KMS-11 (cell line): ENCODE data around the gene GIMAP4.

Experiments used
- H2AFZ ChIP-seq: fragments of 200-600 bp; sonication (generic); 2 replicates; pipeline ENCODE4 v1.6.1; 2016; ENCODE audit warnings: antibody characterized with exemption, mixed run types, low read depth
- H3K27ac ChIP-seq: fragments of 200-600 bp; sonication (generic); 2 replicates; pipeline ENCODE4 v1.6.1; 2016; ENCODE audit warnings: mild to moderate bottlenecking, mixed run types
- H3K27me3 ChIP-seq: fragments of 200-600 bp; sonication (generic); 2 replicates; pipeline ENCODE4 v1.6.1; 2017; ENCODE audit warnings: mild to moderate bottlenecking, low read depth, mixed run types, moderate library complexity; ENCODE audit not compliant: insufficient read depth
- H3K36me3 ChIP-seq: fragments of 200-600 bp; sonication (generic); 2 replicates; pipeline ENCODE4 v1.6.1; 2017; ENCODE audit warnings: mild to moderate bottlenecking, mixed run types; ENCODE audit not compliant: insufficient read depth
- H3K4me1 ChIP-seq: fragments of 200-600 bp; sonication (generic); 2 replicates; pipeline ENCODE4 v1.6.1; 2016; ENCODE audit warnings: mild to moderate bottlenecking, low read depth, mixed run types; ENCODE audit not compliant: poor library complexity, severe bottlenecking
- H3K4me2 ChIP-seq: fragments of 200-600 bp; sonication (generic); 2 replicates; pipeline ENCODE4 v1.7.0; 2016; ENCODE audit warnings: mild to moderate bottlenecking, mixed run types
- H3K4me3 ChIP-seq: fragments of 200-600 bp; sonication (generic); IDR thresholded peaks from 2 replicates; pipeline ENCODE4 v1.6.1; 2017; ENCODE audit warnings: low read depth, low read length, mixed read lengths; ENCODE audit not compliant: insufficient read depth
- H3K79me2 ChIP-seq: fragments of 200-600 bp; sonication (generic); 2 replicates; pipeline ENCODE4 v1.6.1; 2016; ENCODE audit warnings: low read depth, mixed run types; ENCODE audit not compliant: insufficient read depth
- H3K9ac ChIP-seq: fragments of 200-600 bp; sonication (generic); 2 replicates; pipeline ENCODE4 v1.6.1; 2016; ENCODE audit warnings: mild to moderate bottlenecking, mixed run types
- H4K20me1 ChIP-seq: fragments of 200-600 bp; sonication (generic); 2 replicates; pipeline ENCODE4 v1.6.1; 2016; ENCODE audit warnings: mild to moderate bottlenecking, mixed run types; ENCODE audit not compliant: insufficient read depth
- TF ChIP-seq, protein P1 (sequence below): fragments of 200-600 bp; sonication (generic); conservative IDR thresholded peaks from 2 replicates; pipeline ENCODE4 v1.6.1; 2017; ENCODE audit warnings: low read depth, mild to moderate bottlenecking, antibody characterized with exemption, low read length, moderate library complexity, mixed read lengths

Gene GIMAP4

DNA sequence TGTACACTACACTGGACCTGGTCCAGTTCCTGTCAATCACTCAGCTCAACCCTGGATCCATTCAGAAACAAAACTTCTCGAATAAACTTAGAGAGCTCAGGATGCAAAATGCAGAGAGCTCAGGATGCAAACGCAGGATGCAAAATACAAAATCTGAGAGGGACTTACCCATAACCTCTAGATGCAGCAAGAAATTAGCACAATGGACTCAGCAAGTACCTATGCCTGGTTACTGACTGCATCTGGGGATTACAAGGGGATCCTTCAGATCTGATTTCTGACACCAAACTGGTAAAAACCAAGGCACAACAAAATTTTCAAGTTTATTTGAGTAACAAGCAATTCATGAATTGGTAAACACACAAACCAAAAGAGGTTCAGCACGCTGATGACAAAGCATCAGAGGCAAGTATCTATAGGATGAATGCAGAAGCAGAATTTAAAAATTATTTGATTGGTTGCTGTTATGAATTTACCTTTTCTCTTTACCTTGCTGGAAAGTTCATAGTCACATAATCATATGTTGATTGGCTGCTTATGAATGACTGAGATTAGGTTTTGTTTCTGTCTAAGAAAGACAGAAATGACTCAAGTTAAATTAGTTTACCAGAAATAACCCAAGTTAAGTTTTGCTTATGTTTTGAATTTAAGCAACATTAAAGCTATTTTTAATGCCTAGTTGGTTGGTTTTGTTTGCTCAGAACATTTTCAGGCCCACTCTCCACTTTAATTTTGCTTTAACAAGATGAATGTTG, 53.6 kb downstream of the GIMAP4 start:
- H4K20me1 ChIP-seq = no peaks in the 10 kb centered on the region
- H3K27ac ChIP-seq = no peak overlapping the region
- TF ChIP-seq, protein P1, sequence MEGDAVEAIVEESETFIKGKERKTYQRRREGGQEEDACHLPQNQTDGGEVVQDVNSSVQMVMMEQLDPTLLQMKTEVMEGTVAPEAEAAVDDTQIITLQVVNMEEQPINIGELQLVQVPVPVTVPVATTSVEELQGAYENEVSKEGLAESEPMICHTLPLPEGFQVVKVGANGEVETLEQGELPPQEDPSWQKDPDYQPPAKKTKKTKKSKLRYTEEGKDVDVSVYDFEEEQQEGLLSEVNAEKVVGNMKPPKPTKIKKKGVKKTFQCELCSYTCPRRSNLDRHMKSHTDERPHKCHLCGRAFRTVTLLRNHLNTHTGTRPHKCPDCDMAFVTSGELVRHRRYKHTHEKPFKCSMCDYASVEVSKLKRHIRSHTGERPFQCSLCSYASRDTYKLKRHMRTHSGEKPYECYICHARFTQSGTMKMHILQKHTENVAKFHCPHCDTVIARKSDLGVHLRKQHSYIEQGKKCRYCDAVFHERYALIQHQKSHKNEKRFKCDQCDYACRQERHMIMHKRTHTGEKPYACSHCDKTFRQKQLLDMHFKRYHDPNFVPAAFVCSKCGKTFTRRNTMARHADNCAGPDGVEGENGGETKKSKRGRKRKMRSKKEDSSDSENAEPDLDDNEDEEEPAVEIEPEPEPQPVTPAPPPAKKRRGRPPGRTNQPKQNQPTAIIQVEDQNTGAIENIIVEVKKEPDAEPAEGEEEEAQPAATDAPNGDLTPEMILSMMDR = no peak
- no peak overlapping the region for H3K4me3 ChIP-seq
- H3K4me2 ChIP-seq = no peak overlapping the region
- H3K9ac ChIP-seq = no peak overlapping the region
- H3K4me1 ChIP-seq = no peaks in the 10 kb centered on the region
- no peaks in the 10 kb centered on the region for H3K36me3 ChIP-seq
- no peaks in the 10 kb centered on the region for H3K27me3 ChIP-seq
- no peaks in the 10 kb centered on the region for H3K79me2 ChIP-seq
- H2AFZ ChIP-seq = no peak overlapping the region

DNA sequence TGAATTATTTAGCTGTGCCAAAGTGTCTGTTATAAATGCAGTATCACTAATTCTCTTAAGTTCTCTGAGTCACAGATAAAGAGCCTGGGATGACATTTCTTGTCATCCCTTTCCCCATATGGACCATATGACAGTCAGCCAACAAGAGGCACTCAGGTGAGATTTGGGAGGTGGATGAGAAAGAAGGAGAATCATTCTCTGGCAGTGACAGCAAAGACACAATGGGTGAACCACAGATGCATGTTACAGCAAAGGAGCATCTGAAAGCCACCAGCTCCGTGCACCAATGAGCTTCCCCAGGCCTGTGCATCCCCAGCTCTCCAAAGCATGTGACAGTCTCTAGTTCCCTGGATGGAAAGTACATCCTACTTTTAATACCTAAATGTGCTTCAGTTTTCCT, 54.2 kb downstream of the GIMAP4 start:
- Histone ChIP-seq H3K79me2 (no peaks in the 10 kb centered on the region), H3K4me3 (no peak overlapping the region), H3K27me3 (no peaks in the 10 kb centered on the region), H3K4me2 (no peak overlapping the region), H3K27ac (no peak overlapping the region), H3K9ac (no peak overlapping the region), H3K36me3 (no peaks in the 10 kb centered on the region), H4K20me1 (no peaks in the 10 kb centered on the region), H3K4me1 (no peaks in the 10 kb centered on the region), H2AFZ (no peak overlapping the region)
- TF ChIP-seq, protein P1 = no peak
